Neural progenitor cell (in vitro differentiated cells): Measurements from ENCODE around the gene RIC8B. TPM values are rescaled to one million over a fixed set of nuclear protein-coding genes. Genes with fewer than 3 reads are reported as not detected.
A peak's percentile ranks its signal among the peaks of the same experiment; 100 is the strongest.

Source experiments
- DNase-seq: peaks from one replicate; pipeline ENCODE4 v3.0.0-alpha.2; 2016; ENCODE audit warnings: low spot score
- H2AFZ ChIP-seq: fragments of 200-600 bp; sonication (generic); replicated peaks from 2 replicates; pipeline ENCODE4 v1.6.1; 2016; ENCODE audit warnings: antibody characterized with exemption
- H3F3A ChIP-seq: fragments of 200-600 bp; sonication (generic); 2 replicates; pipeline ENCODE4 v1.6.1; 2016; ENCODE audit warnings: antibody characterized with exemption, low read depth
- H3K27ac ChIP-seq: fragments of 200-600 bp; sonication (generic); 2 replicates; pipeline ENCODE4 v1.5.1; 2016; ENCODE audit warnings: mild to moderate bottlenecking
- H3K27me3 ChIP-seq: fragments of 200-600 bp; sonication (generic); 2 replicates; pipeline ENCODE4 v1.6.1; 2016; ENCODE audit warnings: mild to moderate bottlenecking, moderate library complexity
- H3K36me3 ChIP-seq: fragments of 200-600 bp; sonication (generic); 2 replicates; pipeline ENCODE4 v1.5.1; 2016
- H3K4me1 ChIP-seq: fragments of 200-600 bp; sonication (generic); 2 replicates; pipeline ENCODE4 v1.6.1; 2016; ENCODE audit warnings: mixed run types
- H3K4me2 ChIP-seq: fragments of 200-600 bp; sonication (generic); 2 replicates; pipeline ENCODE4 v1.6.1; 2016
- H3K4me3 ChIP-seq: fragments of 200-600 bp; sonication (generic); 2 replicates; pipeline ENCODE4 v1.5.1; 2016
- H3K79me2 ChIP-seq: fragments of 200-600 bp; sonication (generic); 2 replicates; pipeline ENCODE4 v1.6.1; 2016; ENCODE audit warnings: low read depth
- H3K9ac ChIP-seq: fragments of 200-600 bp; sonication (generic); 2 replicates; pipeline ENCODE4 v1.6.1; 2016
- H3K9me3 ChIP-seq: fragments of 200-600 bp; sonication (generic); 2 replicates; pipeline ENCODE4 v1.5.1; 2016; ENCODE audit warnings: low read depth
- H4K20me1 ChIP-seq: fragments of 200-600 bp; sonication (generic); 2 replicates; pipeline ENCODE4 v1.6.1; 2016; ENCODE audit warnings: low read depth
- H3K27ac Mint-ChIP-seq: 3 replicates; pipeline ENCODE4 v1.8.0; 2021; ENCODE audit warnings: mixed read lengths
- H3K27me3 Mint-ChIP-seq: 2 replicates; pipeline ENCODE4 v1.8.0; 2022; ENCODE audit warnings: low read depth, mild to moderate bottlenecking, inconsistent platforms, moderate library complexity, mixed read lengths; ENCODE audit not compliant: insufficient read depth
- H3K36me3 Mint-ChIP-seq: 3 replicates; pipeline ENCODE4 v1.8.0; 2021; ENCODE audit warnings: mixed read lengths
- H3K4me1 Mint-ChIP-seq: 3 replicates; pipeline ENCODE4 v1.8.0; 2021; ENCODE audit warnings: mixed read lengths
- H3K4me3 Mint-ChIP-seq: 3 replicates; pipeline ENCODE4 v1.8.0; 2021; ENCODE audit warnings: mild to moderate bottlenecking, moderate library complexity, mixed read lengths
- H3K9me3 Mint-ChIP-seq: 3 replicates; pipeline ENCODE4 v1.8.0; 2020; ENCODE audit warnings: mixed read lengths
- EZH2 ChIP-seq: fragments of 200-600 bp; sonication (generic); IDR thresholded peaks from 2 replicates; pipeline ENCODE4 v1.6.1; 2017; ENCODE audit warnings: antibody characterized with exemption, mild to moderate bottlenecking, moderate library complexity
- EZH2phosphoT487 ChIP-seq: fragments of 200-600 bp; sonication (generic); IDR thresholded peaks from 2 replicates; pipeline ENCODE4 v1.6.1; 2017; ENCODE audit warnings: antibody characterized with exemption
- total RNA-seq: library from RNA; depleted of rRNA; stranded (reverse); fragments of >200 nt; gene quantifications from 2 replicates; pipeline ENCODE4 v1.2.3, GENCODE V29; 2015; ENCODE audit warnings: low replicate concordance
- TF ChIP-seq, protein P1 (sequence below): fragments of 200-600 bp; sonication (generic); IDR thresholded peaks from 2 replicates; pipeline ENCODE4 v1.5.1; 2017; ENCODE audit warnings: antibody characterized with exemption, mild to moderate bottlenecking

Gene RIC8B
- total RNA-seq, 1 donor from 2014 or later: 33.2 TPM

DNA sequence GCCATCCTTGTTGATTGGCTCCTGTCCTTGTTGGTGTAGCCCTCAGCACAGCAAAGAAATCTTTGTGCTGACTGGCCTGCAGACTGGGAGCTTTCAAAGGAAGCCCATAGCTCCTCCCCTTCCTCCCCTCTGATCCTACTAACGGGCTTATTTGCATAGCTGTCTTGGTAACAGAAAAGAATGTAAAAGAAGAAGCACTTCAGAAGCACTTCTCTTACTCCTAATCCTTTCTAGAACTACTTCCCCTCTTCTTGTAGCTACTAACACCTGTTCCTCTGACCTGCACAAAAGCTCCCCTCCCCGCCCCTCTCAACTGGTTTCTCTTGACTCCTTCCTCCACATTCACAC, 14.3 kb upstream of the RIC8B start:
- Histone ChIP-seq H3K9me3 (no peaks in the 10 kb centered on the region), H3K27ac (peak overlapping the region; percentile 89), H4K20me1 (no peaks in the 10 kb centered on the region), H3K4me1 (peaks cover 49% of the 10 kb centered on the region), H3K4me3 (no peak overlapping the region), H3K4me2 (peak overlapping the region; percentile 62), H3K79me2 (no peaks in the 10 kb centered on the region), H3K9ac (no peak overlapping the region), H2AFZ (peak overlapping the region; percentile 91), H3K27me3 (no peaks in the 10 kb centered on the region), H3F3A (peaks cover 30% of the 10 kb centered on the region), H3K36me3 (no peaks in the 10 kb centered on the region)
- peaks cover 78% of the 10 kb centered on the region for H3K4me1 Mint-ChIP-seq
- DNase-seq: peak; percentile 73
- peak overlapping the region; percentile 98 for H3K27ac Mint-ChIP-seq
- no peaks in the 10 kb centered on the region for H3K9me3 Mint-ChIP-seq
- H3K36me3 Mint-ChIP-seq: peaks cover 37% of the 10 kb centered on the region
- H3K4me3 Mint-ChIP-seq: peak overlapping the region; percentile 63
- TF ChIP-seq EZH2 (no peak), EZH2phosphoT487 (no peak)
- TF ChIP-seq, protein P1, sequence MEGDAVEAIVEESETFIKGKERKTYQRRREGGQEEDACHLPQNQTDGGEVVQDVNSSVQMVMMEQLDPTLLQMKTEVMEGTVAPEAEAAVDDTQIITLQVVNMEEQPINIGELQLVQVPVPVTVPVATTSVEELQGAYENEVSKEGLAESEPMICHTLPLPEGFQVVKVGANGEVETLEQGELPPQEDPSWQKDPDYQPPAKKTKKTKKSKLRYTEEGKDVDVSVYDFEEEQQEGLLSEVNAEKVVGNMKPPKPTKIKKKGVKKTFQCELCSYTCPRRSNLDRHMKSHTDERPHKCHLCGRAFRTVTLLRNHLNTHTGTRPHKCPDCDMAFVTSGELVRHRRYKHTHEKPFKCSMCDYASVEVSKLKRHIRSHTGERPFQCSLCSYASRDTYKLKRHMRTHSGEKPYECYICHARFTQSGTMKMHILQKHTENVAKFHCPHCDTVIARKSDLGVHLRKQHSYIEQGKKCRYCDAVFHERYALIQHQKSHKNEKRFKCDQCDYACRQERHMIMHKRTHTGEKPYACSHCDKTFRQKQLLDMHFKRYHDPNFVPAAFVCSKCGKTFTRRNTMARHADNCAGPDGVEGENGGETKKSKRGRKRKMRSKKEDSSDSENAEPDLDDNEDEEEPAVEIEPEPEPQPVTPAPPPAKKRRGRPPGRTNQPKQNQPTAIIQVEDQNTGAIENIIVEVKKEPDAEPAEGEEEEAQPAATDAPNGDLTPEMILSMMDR: no peak
- peaks cover 2% of the 10 kb centered on the region for H3K27me3 Mint-ChIP-seq

DNA sequence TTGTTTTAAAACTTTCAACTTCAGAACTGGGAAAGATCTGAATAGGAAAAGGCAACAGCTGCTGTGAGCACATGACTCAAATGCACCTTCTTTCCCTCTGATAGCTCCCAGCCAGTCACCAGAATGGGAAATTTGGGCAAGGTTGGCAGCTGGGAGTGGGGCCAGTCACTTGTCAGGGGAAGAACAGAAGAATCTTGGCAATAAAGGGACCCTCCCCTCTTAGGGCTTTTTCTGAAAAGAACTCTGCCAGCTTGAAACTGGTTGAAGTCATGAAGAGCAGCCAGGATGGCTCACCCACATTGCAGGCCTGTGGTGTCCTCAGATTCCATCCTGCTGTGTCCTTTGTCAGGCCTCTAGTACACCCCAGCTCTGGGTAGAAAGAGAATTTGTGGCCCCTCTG, 10.3 kb upstream of the RIC8B start:
- H3K9me3 Mint-ChIP-seq: no peaks in the 10 kb centered on the region
- no peak overlapping the region for H3K4me2 ChIP-seq
- no peak overlapping the region for H3K4me3 Mint-ChIP-seq
- H4K20me1 ChIP-seq: no peaks in the 10 kb centered on the region
- H3K27me3 Mint-ChIP-seq: peaks cover 2% of the 10 kb centered on the region
- H3K36me3 Mint-ChIP-seq: peaks cover 15% of the 10 kb centered on the region
- H3K79me2 ChIP-seq: no peaks in the 10 kb centered on the region
- H3K9me3 ChIP-seq: no peaks in the 10 kb centered on the region
- H3K4me1 Mint-ChIP-seq: peaks cover 81% of the 10 kb centered on the region
- no peaks in the 10 kb centered on the region for H3K36me3 ChIP-seq
- DNase-seq: no peak
- no peak overlapping the region for H2AFZ ChIP-seq
- H3K27ac ChIP-seq: no peak overlapping the region
- no peak overlapping the region for H3K4me3 ChIP-seq
- no peaks in the 10 kb centered on the region for H3K27me3 ChIP-seq
- no peak overlapping the region for H3K9ac ChIP-seq
- peak overlapping the region; percentile 50 for H3K27ac Mint-ChIP-seq
- H3K4me1 ChIP-seq: peaks cover 60% of the 10 kb centered on the region
- no peak for TF ChIP-seq EZH2phosphoT487
- H3F3A ChIP-seq: peaks cover 50% of the 10 kb centered on the region

DNA sequence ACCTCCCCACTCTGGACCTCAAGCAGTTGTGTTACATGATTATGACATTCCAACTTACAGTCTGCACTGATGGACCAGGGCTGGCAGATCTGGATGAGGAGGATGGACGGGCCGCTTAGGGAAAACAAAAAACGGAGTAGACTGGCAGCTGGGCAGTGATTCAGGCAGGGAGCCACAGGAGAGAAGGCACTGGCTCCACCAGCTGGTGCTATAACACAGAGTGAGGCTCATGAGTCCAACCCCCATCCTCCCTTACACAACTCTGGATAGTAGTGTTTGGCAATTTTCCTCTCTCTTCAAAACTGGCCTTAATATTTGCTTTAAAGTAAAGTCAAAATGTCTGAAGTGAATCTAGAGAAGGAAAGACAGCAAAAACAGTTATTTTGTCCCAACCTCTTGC, 9.7 kb upstream of the RIC8B start:
- Histone ChIP-seq H3K4me2 (no peak overlapping the region), H2AFZ (no peak overlapping the region), H3K27ac (no peak overlapping the region), H3K36me3 (no peaks in the 10 kb centered on the region), H3K27me3 (no peaks in the 10 kb centered on the region), H3K9ac (no peak overlapping the region), H3F3A (peaks cover 50% of the 10 kb centered on the region), H4K20me1 (no peaks in the 10 kb centered on the region), H3K79me2 (no peaks in the 10 kb centered on the region), H3K4me1 (peaks cover 60% of the 10 kb centered on the region), H3K4me3 (no peak overlapping the region), H3K9me3 (no peaks in the 10 kb centered on the region)
- Mint-ChIP-seq H3K27ac (peak overlapping the region; percentile 68), H3K36me3 (peaks cover 15% of the 10 kb centered on the region), H3K27me3 (peaks cover 2% of the 10 kb centered on the region), H3K4me1 (peaks cover 81% of the 10 kb centered on the region), H3K9me3 (no peaks in the 10 kb centered on the region), H3K4me3 (peak overlapping the region; percentile 43)
- TF ChIP-seq EZH2phosphoT487 (no peak), EZH2 (no peak)
- TF ChIP-seq, protein P1: no peak
- no peak for DNase-seq

DNA sequence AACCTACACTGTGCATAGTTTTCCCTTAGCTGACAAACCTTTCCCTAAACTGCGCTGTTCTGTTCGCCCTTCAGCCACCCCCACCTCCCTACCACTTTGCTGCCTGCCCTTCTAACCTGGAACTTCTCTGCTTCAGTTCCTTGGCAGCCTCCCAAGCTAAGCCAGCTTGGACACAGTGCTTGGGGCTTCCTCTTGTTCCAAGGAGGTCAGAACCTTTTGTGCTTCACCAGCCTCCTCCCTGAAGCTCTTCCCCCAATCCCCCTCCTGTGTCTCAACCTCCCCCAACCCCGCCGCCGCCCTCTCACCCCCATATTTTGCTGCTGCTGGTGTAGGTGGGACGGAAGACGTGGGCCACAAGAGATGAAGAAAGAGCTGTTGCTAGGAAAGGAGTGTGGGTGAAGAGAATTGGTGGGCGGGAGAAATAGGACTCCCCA, 8.1 kb upstream of the RIC8B start:
- no peak overlapping the region for H3K9ac ChIP-seq
- no peak overlapping the region for H3K27ac ChIP-seq
- H3K79me2 ChIP-seq: no peaks in the 10 kb centered on the region
- H3K4me2 ChIP-seq: no peak overlapping the region
- Mint-ChIP-seq H3K27me3 (peaks cover 2% of the 10 kb centered on the region), H3K4me1 (peaks cover 77% of the 10 kb centered on the region), H3K27ac (peak overlapping the region; percentile 99), H3K4me3 (peak overlapping the region; percentile 21), H3K9me3 (no peaks in the 10 kb centered on the region), H3K36me3 (peaks cover 11% of the 10 kb centered on the region)
- H3K36me3 ChIP-seq: no peaks in the 10 kb centered on the region
- no peaks in the 10 kb centered on the region for H3K9me3 ChIP-seq
- TF ChIP-seq EZH2 (no peak), EZH2phosphoT487 (no peak)
- TF ChIP-seq, protein P1: no peak
- H3K4me3 ChIP-seq: no peak overlapping the region
- DNase-seq: no peak
- no peak overlapping the region for H2AFZ ChIP-seq
- peaks cover 44% of the 10 kb centered on the region for H3F3A ChIP-seq
- peaks cover 51% of the 10 kb centered on the region for H3K4me1 ChIP-seq
- H4K20me1 ChIP-seq: no peaks in the 10 kb centered on the region
- no peaks in the 10 kb centered on the region for H3K27me3 ChIP-seq
